ENCODE measurements around the gene ALDH1A2.

DNA sequence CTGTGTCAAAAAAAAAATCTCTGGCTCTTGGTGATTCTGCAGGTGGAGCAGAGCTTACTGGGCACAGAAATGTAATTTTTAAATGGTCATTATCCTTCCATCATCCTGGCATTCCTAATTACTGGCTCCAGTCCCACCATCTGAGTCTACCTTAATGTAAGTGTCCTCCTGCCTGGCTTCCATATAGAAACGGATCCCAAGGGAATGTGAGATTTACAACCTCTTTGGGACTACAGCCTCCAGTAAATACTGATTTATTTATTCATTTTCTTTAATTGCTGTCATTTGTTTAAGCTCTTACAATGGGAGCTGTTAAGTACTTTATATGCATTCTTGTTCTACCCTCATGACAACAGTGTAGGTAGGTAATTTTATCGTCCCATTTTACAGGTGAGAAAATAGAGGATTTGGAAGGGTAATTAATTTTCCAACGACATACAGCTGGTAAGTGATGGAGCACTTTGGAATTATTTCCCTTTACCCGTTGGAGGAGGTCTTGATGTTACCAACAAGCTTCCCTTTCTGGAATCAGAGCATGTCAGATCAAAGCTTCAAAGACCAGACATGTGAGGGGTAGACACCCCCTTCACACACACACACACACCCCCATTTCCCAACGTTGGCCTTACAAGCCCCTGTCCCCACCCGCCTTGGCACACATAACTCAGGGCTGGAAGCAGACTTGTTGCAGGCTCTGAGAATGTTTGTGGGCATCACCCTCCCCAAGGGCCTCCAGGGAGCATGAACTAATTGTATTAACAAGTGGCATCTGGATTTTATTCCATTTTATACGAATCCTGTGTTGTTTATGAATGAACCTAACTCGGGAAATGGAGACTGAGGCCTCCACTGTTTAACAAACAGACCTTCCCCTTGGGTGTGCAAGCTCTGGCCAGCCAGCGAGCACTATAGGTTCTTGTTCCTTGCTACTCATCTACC lies 116.9 kb downstream of the ALDH1A2 start:
- TF ChIP-seq ZNF274 (IDR thresholded peaks at IDR 0.05; ENCODE audit: low read depth, low read length) (no peak), YY1 (IDR thresholded peaks at IDR 0.05; ENCODE audit: insufficient read depth, insufficient read length) (no peak)
